ENCODE results near the gene XPNPEP2.

Gene XPNPEP2

GRCh38 chrX:129790808-129791207 is 52.0 kb downstream of the XPNPEP2 start:
- 0 out of 2 replicates have a peak overlapping the region, but pooled peaks have one; percentile 8 for H3K4me2 ChIP-seq (ENCODE audit: insufficient read depth, low read length)
- no peak overlapping the region for H3K4me3 ChIP-seq (ENCODE audit: low read depth in 1 of 2, low read length in 2 of 2)
- H3K27ac ChIP-seq (ENCODE audit: low read length): no peak overlapping the region; the same call in none of the 2 replicates
- no peak overlapping the region for H2AFZ ChIP-seq (ENCODE audit: low read depth, low read length)
- H3K9ac ChIP-seq (ENCODE audit: low read depth, low read length): no peak overlapping the region
- DNase-seq (no peak), ATAC-seq (ENCODE audit: insufficient read depth, low read depth) (no peak)
- H4K20me1 ChIP-seq (ENCODE audit: insufficient read depth, low read length): peaks cover 89% of the 10 kb centered on the region
- TF ChIP-seq EZH2 (IDR thresholded peaks at IDR 0.05; ENCODE audit: borderline replicate concordance, low read depth, low read length, severe bottlenecking) (no peak), CTCF (IDR thresholded peaks at IDR 0.05; ENCODE audit: borderline replicate concordance, extremely low read depth, low read length, poor library complexity, severe bottlenecking) (no peak)
- peaks cover 71% of the 10 kb centered on the region for H3K79me2 ChIP-seq (ENCODE audit: insufficient read depth, low read length)
- no peaks in the 10 kb centered on the region for H3K27me3 ChIP-seq (ENCODE audit: insufficient read depth, low read length, poor library complexity)
- H3K9me3 ChIP-seq (ENCODE audit: insufficient read depth, low read length, severe bottlenecking): no peaks in the 10 kb centered on the region
- peaks cover 48% of the 10 kb centered on the region for H3K4me1 ChIP-seq (ENCODE audit: insufficient read depth, low read length)
- peaks cover 95% of the 10 kb centered on the region for H3K36me3 ChIP-seq (ENCODE audit: insufficient read depth, low read length)

GRCh38 chrX:129791336-129791735 is 52.6 kb downstream of the XPNPEP2 start:
- Histone ChIP-seq H3K4me2 (ENCODE audit: insufficient read depth, low read length) (0 out of 2 replicates have a peak overlapping the region, but pooled peaks have one; percentile 8), H2AFZ (ENCODE audit: low read depth, low read length) (no peak overlapping the region), H3K9me3 (ENCODE audit: insufficient read depth, low read length, severe bottlenecking) (no peaks in the 10 kb centered on the region), H3K27me3 (ENCODE audit: insufficient read depth, low read length, poor library complexity) (no peaks in the 10 kb centered on the region), H3K79me2 (ENCODE audit: insufficient read depth, low read length) (peaks cover 66% of the 10 kb centered on the region), H3K9ac (ENCODE audit: low read depth, low read length) (no peak overlapping the region), H4K20me1 (ENCODE audit: insufficient read depth, low read length) (peaks cover 84% of the 10 kb centered on the region), H3K27ac (ENCODE audit: low read length) (peak overlapping the region; percentile 47), H3K4me1 (ENCODE audit: insufficient read depth, low read length) (peaks cover 45% of the 10 kb centered on the region), H3K4me3 (ENCODE audit: low read depth in 1 of 2, low read length in 2 of 2) (no peak overlapping the region), H3K36me3 (ENCODE audit: insufficient read depth, low read length) (peaks cover 95% of the 10 kb centered on the region)
- ATAC-seq (ENCODE audit: insufficient read depth, low read depth) (no peak), DNase-seq (no peak)
- TF ChIP-seq CTCF (IDR thresholded peaks at IDR 0.05; ENCODE audit: borderline replicate concordance, extremely low read depth, low read length, poor library complexity, severe bottlenecking): no peak
- TF ChIP-seq EZH2 (IDR thresholded peaks at IDR 0.05; ENCODE audit: borderline replicate concordance, low read depth, low read length, severe bottlenecking): no peak

- DNase-seq: peak; percentile 9
Measured at GRCh38 chrX:129791961-129792570, 53.3 kb downstream of the XPNPEP2 start.

More at GRCh38 chrX:129791961-129792570, 53.3 kb downstream of the XPNPEP2 start:
- H3K9ac ChIP-seq (ENCODE audit: low read depth, low read length): no peak overlapping the region
- peaks cover 96% of the 10 kb centered on the region for H3K36me3 ChIP-seq (ENCODE audit: insufficient read depth, low read length)
- peaks cover 41% of the 10 kb centered on the region for H3K4me1 ChIP-seq (ENCODE audit: insufficient read depth, low read length)
- H4K20me1 ChIP-seq (ENCODE audit: insufficient read depth, low read length): peaks cover 81% of the 10 kb centered on the region
- ATAC-seq (ENCODE audit: insufficient read depth, low read depth): 0 out of 3 replicates have a peak, but pooled peaks have one; percentile 4
- no peak overlapping the region for H3K4me3 ChIP-seq (ENCODE audit: low read depth in 1 of 2, low read length in 2 of 2)
- TF ChIP-seq CTCF (IDR thresholded peaks at IDR 0.05; ENCODE audit: borderline replicate concordance, extremely low read depth, low read length, poor library complexity, severe bottlenecking) (no peak), EZH2 (IDR thresholded peaks at IDR 0.05; ENCODE audit: borderline replicate concordance, low read depth, low read length, severe bottlenecking) (no peak)
- H2AFZ ChIP-seq (ENCODE audit: low read depth, low read length): no peak overlapping the region
- H3K27me3 ChIP-seq (ENCODE audit: insufficient read depth, low read length, poor library complexity): no peaks in the 10 kb centered on the region
- H3K27ac ChIP-seq (ENCODE audit: low read length): peak overlapping the region; percentile 72
- H3K4me2 ChIP-seq (ENCODE audit: insufficient read depth, low read length): no peak overlapping the region
- H3K79me2 ChIP-seq (ENCODE audit: insufficient read depth, low read length): peaks cover 60% of the 10 kb centered on the region
- no peaks in the 10 kb centered on the region for H3K9me3 ChIP-seq (ENCODE audit: insufficient read depth, low read length, severe bottlenecking)

Measured in DND-41 (cell line).